HCT116 (cell line): Measurements from ENCODE around the gene TMUB1.

ENCODE experiments used
- CEBPB ChIP-seq: IDR thresholded peaks from 2 replicates; pipeline ENCODE4 v1.6.1; 2012; ENCODE audit warnings: low read depth
- CTCF ChIP-seq, 3 experiments: fragments of 200-600 bp in 1 of 3; sonication (generic) in 1 of 3; IDR thresholded peaks in 2 of 3; conservative IDR thresholded peaks in 1 of 3; 2 replicates each; pipeline ENCODE4 v1.5.1; 2012 to 2017; ENCODE audit warnings: low read depth in 2 of 3, low read length in 2 of 3, antibody characterized with exemption in 1 of 3, borderline replicate concordance in 1 of 3, control low read depth in 1 of 3, mild to moderate bottlenecking in 1 of 3, mixed read lengths in 1 of 3, mixed run types in 1 of 3, moderate library complexity in 1 of 3; ENCODE audit not compliant: insufficient read depth in 1 of 3
- EZH2 ChIP-seq: fragments of 200-600 bp; sonication (generic); IDR thresholded peaks from 2 replicates; pipeline ENCODE4 v1.6.1; 2017; ENCODE audit warnings: antibody characterized with exemption, mixed run types
- JUND ChIP-seq: IDR thresholded peaks from 2 replicates; pipeline ENCODE4 v1.6.1; 2012
- MAX ChIP-seq: IDR thresholded peaks from 2 replicates; pipeline ENCODE4 v1.6.1; 2012
- POLR2A ChIP-seq: IDR thresholded peaks from 2 replicates; pipeline ENCODE4 v1.7.0; 2011; ENCODE audit warnings: borderline replicate concordance; ENCODE audit not compliant: insufficient read depth, insufficient read length; ENCODE audit errors: extremely low read depth
- POLR2AphosphoS5 ChIP-seq: IDR thresholded peaks from 2 replicates; pipeline ENCODE4 v1.6.1; 2011; ENCODE audit warnings: mild to moderate bottlenecking, low read depth, low read length, moderate library complexity
- RAD21 ChIP-seq: IDR thresholded peaks from 2 replicates; pipeline ENCODE4 v1.6.1; 2012; ENCODE audit warnings: low read depth, mild to moderate bottlenecking
- REST ChIP-seq: IDR thresholded peaks from 2 replicates; pipeline ENCODE4 v1.6.1; 2012; ENCODE audit warnings: low read depth
- SIN3A ChIP-seq: IDR thresholded peaks from 2 replicates; pipeline ENCODE4 v1.6.1; 2012; ENCODE audit warnings: low read depth
- SP1 ChIP-seq: IDR thresholded peaks from 2 replicates; pipeline ENCODE4 v1.6.1; 2012; ENCODE audit warnings: low read depth
- YY1 ChIP-seq: IDR thresholded peaks from 2 replicates; pipeline ENCODE4 v1.6.1; 2011; ENCODE audit warnings: low read length, low read depth, moderate library complexity, mild to moderate bottlenecking; ENCODE audit not compliant: insufficient replicate concordance; ENCODE audit errors: extremely low read depth
- ZBTB33 ChIP-seq: IDR thresholded peaks from 2 replicates; pipeline ENCODE4 v1.6.1; 2011; ENCODE audit warnings: mild to moderate bottlenecking, low read length, moderate library complexity; ENCODE audit not compliant: insufficient replicate concordance; ENCODE audit errors: extremely low read depth
- ZNF274 ChIP-seq: fragments of 200-500 bp; sonication (Bioruptor generic); IDR thresholded peaks from 2 replicates; pipeline ENCODE4 v1.6.1; 2014; ENCODE audit warnings: mild to moderate bottlenecking, low read depth, low read length, inconsistent platforms

GRCh38 chr7:151129960-151130591 lies 46.8 kb upstream of the TMUB1 start:
- TF ChIP-seq CTCF (IDR thresholded peaks at IDR 0.05 in 2 of 3, conservative IDR thresholded peaks at IDR 0.05 in 1 of 3; ENCODE audit: borderline replicate concordance in 1 of 3, insufficient read depth in 1 of 3, low read depth in 2 of 3, low read length in 2 of 3): no peak
- no peak for TF ChIP-seq POLR2A
- TF ChIP-seq REST: no peak
- no peak for TF ChIP-seq POLR2AphosphoS5
- TF ChIP-seq ZNF274: no peak
- no peak for TF ChIP-seq JUND
- no peak for TF ChIP-seq EZH2
- TF ChIP-seq YY1: no peak
- TF ChIP-seq SIN3A: no peak
- TF ChIP-seq ZBTB33: no peak
- no peak for TF ChIP-seq MAX
- TF ChIP-seq CEBPB: no peak
- no peak for TF ChIP-seq SP1
- TF ChIP-seq RAD21: no peak
